WTC11 (cell line): ENCODE measurements around the gene LEMD3. TPM values are rescaled to one million over a fixed set of nuclear protein-coding genes. Genes with fewer than 3 reads are reported as not detected.

ENCODE experiments used
- ATAC-seq: fragments of 200-7000 bp; cut with Tn5 transposase; 2 replicates; pipeline ENCODE4 v1.10.0; 2021; ENCODE audit warnings: mild to moderate bottlenecking, moderate library complexity
- CTCF ChIA-PET: fragments of 300-600 bp; sonication (Branson Sonifier 250); formaldehyde crosslinking; loops from one replicate; lab custom pipeline; 2021; ENCODE audit warnings: antibody characterized with exemption; lab: Charles Lee
- POLR2A ChIA-PET: fragments of 350-600 bp; sonication (Branson Sonifier 250); formaldehyde crosslinking; loops from one replicate; lab custom pipeline; 2021; ENCODE audit warnings: antibody characterized with exemption; lab: Charles Lee
- DNase-seq: peaks from one replicate; pipeline ENCODE4 v3.0.0; 2021; ENCODE audit warnings: low spot score
- H3K27ac Mint-ChIP-seq: 2 replicates; pipeline ENCODE4 v1.8.0; 2021; ENCODE audit warnings: mixed read lengths
- H3K27me3 Mint-ChIP-seq: 2 replicates; pipeline ENCODE4 v1.8.0; 2021; ENCODE audit warnings: low read depth, mild to moderate bottlenecking, moderate library complexity, mixed read lengths
- H3K36me3 Mint-ChIP-seq: 2 replicates; pipeline ENCODE4 v1.8.0; 2021; ENCODE audit warnings: mixed read lengths
- H3K4me1 Mint-ChIP-seq: 2 replicates; pipeline ENCODE4 v1.8.0; 2022; ENCODE audit warnings: mixed read lengths
- H3K4me3 Mint-ChIP-seq: 2 replicates; pipeline ENCODE4 v1.8.0; 2021; ENCODE audit warnings: mild to moderate bottlenecking, moderate library complexity, mixed read lengths
- H3K9me3 Mint-ChIP-seq: 2 replicates; pipeline ENCODE4 v1.8.0; 2021; ENCODE audit warnings: mixed read lengths
- AFF4 ChIP-seq: sonication (generic); formaldehyde crosslinking; IDR thresholded peaks from 2 replicates; pipeline ENCODE4 v1.8.1; 2023; ENCODE audit warnings: mild to moderate bottlenecking, missing genetic modification reagents, borderline replicate concordance
- ATF3 ChIP-seq: sonication (generic); formaldehyde crosslinking; conservative IDR thresholded peaks from 2 replicates; pipeline ENCODE4 v1.8.1; 2022; ENCODE audit warnings: mild to moderate bottlenecking, missing genetic modification reagents
- CBFB ChIP-seq: sonication (generic); formaldehyde crosslinking; IDR thresholded peaks from 2 replicates; pipeline ENCODE4 v1.8.1; 2022; ENCODE audit warnings: mild to moderate bottlenecking, low read depth, missing genetic modification reagents
- E2F1 ChIP-seq: sonication (generic); formaldehyde crosslinking; IDR thresholded peaks from 2 replicates; pipeline ENCODE4 v1.8.0; 2022; ENCODE audit warnings: mild to moderate bottlenecking, missing genetic modification reagents
- EMX1 ChIP-seq: fragments of 250-450 bp; sonication (Bioruptor Pico); IDR thresholded peaks from 2 replicates; pipeline ENCODE4 v1.8.0; 2021; ENCODE audit warnings: mild to moderate bottlenecking
- ESRRA ChIP-seq: sonication (generic); formaldehyde crosslinking; IDR thresholded peaks from 2 replicates; pipeline ENCODE4 v1.8.1; 2022; ENCODE audit warnings: mild to moderate bottlenecking, missing genetic modification reagents, borderline replicate concordance
- GTF2I ChIP-seq: fragments of 250-450 bp; sonication (Bioruptor Pico); conservative IDR thresholded peaks from 2 replicates; pipeline ENCODE4 v1.4.0; 2021; ENCODE audit warnings: mild to moderate bottlenecking
- HMGXB4 ChIP-seq: sonication (generic); formaldehyde crosslinking; IDR thresholded peaks from 2 replicates; pipeline ENCODE4 v1.8.1; 2023; ENCODE audit warnings: mild to moderate bottlenecking, moderate library complexity, missing genetic modification reagents
- IRF1 ChIP-seq: sonication (generic); formaldehyde crosslinking; IDR thresholded peaks from 2 replicates; pipeline ENCODE4 v1.8.0; 2023; ENCODE audit warnings: missing genetic modification reagents
- MAX ChIP-seq: sonication (generic); formaldehyde crosslinking; IDR thresholded peaks from 2 replicates; pipeline ENCODE4 v1.8.0; 2022; ENCODE audit warnings: mild to moderate bottlenecking, missing genetic modification reagents
- NFE2L1 ChIP-seq: sonication (generic); formaldehyde crosslinking; IDR thresholded peaks from 2 replicates; pipeline ENCODE4 v1.8.1; 2023; ENCODE audit warnings: missing genetic modification reagents
- NR2C2 ChIP-seq: sonication (generic); formaldehyde crosslinking; IDR thresholded peaks from 2 replicates; pipeline ENCODE4 v1.8.0; 2022; ENCODE audit warnings: mild to moderate bottlenecking, missing genetic modification reagents
- PRDM15 ChIP-seq: sonication (generic); formaldehyde crosslinking; IDR thresholded peaks from 2 replicates; pipeline ENCODE4 v1.8.0; 2022; ENCODE audit warnings: missing genetic modification reagents
- PREB ChIP-seq: sonication (generic); formaldehyde crosslinking; IDR thresholded peaks from 2 replicates; pipeline ENCODE4 v1.8.1; 2022; ENCODE audit warnings: mild to moderate bottlenecking, missing genetic modification reagents, moderate library complexity, borderline replicate concordance
- TP53 ChIP-seq: sonication (generic); formaldehyde crosslinking; IDR thresholded peaks from 2 replicates; pipeline ENCODE4 v1.8.1; 2023; ENCODE audit warnings: mild to moderate bottlenecking, missing genetic modification reagents
- ZNF219 ChIP-seq: sonication (generic); formaldehyde crosslinking; IDR thresholded peaks from 2 replicates; pipeline ENCODE4 v1.8.0; 2023; ENCODE audit warnings: missing genetic modification reagents, mild to moderate bottlenecking, borderline replicate concordance
- ZNF317 ChIP-seq: sonication (generic); formaldehyde crosslinking; IDR thresholded peaks from 2 replicates; pipeline ENCODE4 v1.8.1; 2023; ENCODE audit warnings: low read depth, mild to moderate bottlenecking, moderate library complexity, missing genetic modification reagents, borderline replicate concordance
- ZNF396 ChIP-seq: fragments of 250-450 bp; sonication (Bioruptor Pico); IDR thresholded peaks from 2 replicates; pipeline ENCODE4 v1.8.0; 2021; ENCODE audit warnings: mild to moderate bottlenecking, moderate library complexity, borderline replicate concordance
- total RNA-seq: library from RNA; stranded (reverse); gene quantifications from 3 replicates; pipeline ENCODE4 v1.2.3, GENCODE V29; 2021

LEMD3 gene
- total RNA-seq, 1 experiment from 2014 or later = 31.3 TPM

GRCh38 chr12:65208964-65209654, 39.7 kb downstream of the LEMD3 start:
- Mint-ChIP-seq H3K9me3 (no peaks in the 10 kb centered on the region), H3K36me3 (peaks cover 4% of the 10 kb centered on the region), H3K4me3 (no peak overlapping the region), H3K27ac (peak overlapping the region; percentile 73), H3K27me3 (no peaks in the 10 kb centered on the region)
- ChIA-PET CTCF (interaction anchor here (0.5 to 1.8 kb wide), 2 partner anchors 391 to 407 kb away, joined by 4 to 6 read pairs; no protein-coding TSS in a partner anchor), POLR2A (no interaction called here)
- ATAC-seq (no peak), DNase-seq (no peak)
- no peak for TF ChIP-seq AFF4
- TF ChIP-seq ESRRA (CRISPR knock-in tag) = no peak
- no peak for TF ChIP-seq HMGXB4 (CRISPR knock-in tag)
- TF ChIP-seq EMX1 (CRISPR knock-in tag) = no peak
- TF ChIP-seq ATF3 = no peak
- TF ChIP-seq PRDM15 (CRISPR knock-in tag) = no peak
- TF ChIP-seq MAX = no peak
- TF ChIP-seq, all 79 proteins: peak for 0
- peaks cover 26% of the 10 kb centered on the region for H3K4me1 Mint-ChIP-seq

GRCh38 chr12:65209655-65210043, 40.3 kb downstream of the LEMD3 start:
- CTCF ChIA-PET = interaction anchor here (1.8 kb wide), 1 partner anchor 408 kb away, joined by 6 read pairs; no protein-coding TSS in a partner anchor
- DNase-seq (no peak), ATAC-seq (no peak)
- Mint-ChIP-seq H3K27ac (peak overlapping the region; percentile 73), H3K4me1 (peaks cover 26% of the 10 kb centered on the region), H3K4me3 (no peak overlapping the region), H3K9me3 (no peaks in the 10 kb centered on the region), H3K36me3 (peaks cover 4% of the 10 kb centered on the region), H3K27me3 (no peaks in the 10 kb centered on the region)
- POLR2A ChIA-PET = no interaction called here
- TF ChIP-seq NFE2L1 (no peak), GTF2I (CRISPR knock-in tag) (no peak), CBFB (CRISPR knock-in tag) (no peak), E2F1 (CRISPR knock-in tag) (no peak), PREB (CRISPR knock-in tag) (no peak), ZNF219 (CRISPR knock-in tag) (no peak), ZNF396 (CRISPR knock-in tag) (no peak), IRF1 (CRISPR knock-in tag) (no peak), HMGXB4 (CRISPR knock-in tag) (no peak), ZNF317 (no peak), TP53 (no peak), ATF3 (no peak), NR2C2 (CRISPR knock-in tag) (no peak)
